ENCODE results near the gene ASB3.

Gene ASB3

DNA sequence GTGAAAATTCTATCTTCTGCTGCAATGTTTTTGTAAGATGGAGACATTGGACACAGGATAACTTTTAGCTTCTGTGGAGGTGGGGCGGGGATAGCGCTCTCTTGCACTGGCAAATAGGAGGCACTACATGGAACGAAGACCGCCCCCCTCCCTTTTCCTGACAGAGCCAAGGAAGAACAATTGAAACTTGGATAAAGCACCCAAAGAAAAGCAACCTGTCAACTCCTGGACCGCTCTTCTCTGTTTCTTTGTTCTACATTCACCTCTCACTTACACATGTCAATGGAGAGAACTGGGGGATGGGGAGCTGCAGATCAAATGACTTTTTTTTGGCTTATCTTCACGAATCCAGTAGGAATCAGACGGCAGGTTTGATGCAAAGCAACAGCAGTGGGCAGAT, 145.5 kb downstream of the ASB3 start:
- DNase-seq: no peak

DNA sequence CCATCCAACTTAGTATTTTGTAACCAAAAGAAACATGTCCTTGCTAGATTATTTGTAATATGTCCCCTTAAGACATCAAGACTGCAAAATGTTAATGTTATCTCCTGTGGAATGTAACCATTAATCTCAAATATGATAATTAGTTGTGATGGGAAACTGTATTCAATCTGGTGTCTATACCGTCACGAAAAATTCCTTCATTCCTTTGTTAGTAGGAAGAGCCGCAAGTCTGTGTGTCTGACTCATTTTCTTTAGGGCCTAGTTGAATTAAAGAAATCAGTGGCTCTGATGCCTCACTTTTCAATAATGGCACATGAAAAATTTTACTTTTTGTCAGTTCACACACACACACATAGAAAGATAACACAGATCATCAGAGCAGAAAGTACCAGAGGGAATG, 146.3 kb downstream of the ASB3 start:
- no peak for DNase-seq

DNA sequence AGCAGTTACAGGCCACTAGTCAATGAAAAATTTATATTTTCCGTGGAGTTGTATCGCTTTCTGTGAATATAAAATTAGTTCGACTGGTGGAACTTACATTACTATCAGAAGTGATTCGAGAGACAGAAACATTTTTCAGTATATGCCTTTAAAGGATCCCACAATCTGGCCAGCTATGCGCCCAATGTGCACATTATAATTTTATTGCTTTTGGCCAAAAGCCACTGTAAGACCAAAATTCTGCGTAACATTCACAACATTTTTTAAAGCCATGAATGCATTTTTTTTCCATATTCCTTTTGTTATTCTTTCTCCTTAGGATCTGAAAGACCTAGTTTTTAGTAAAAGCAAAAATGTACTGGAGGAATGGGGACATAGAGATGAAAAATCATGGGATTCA, 150.2 kb downstream of the ASB3 start:
- no peak for DNase-seq

DNA sequence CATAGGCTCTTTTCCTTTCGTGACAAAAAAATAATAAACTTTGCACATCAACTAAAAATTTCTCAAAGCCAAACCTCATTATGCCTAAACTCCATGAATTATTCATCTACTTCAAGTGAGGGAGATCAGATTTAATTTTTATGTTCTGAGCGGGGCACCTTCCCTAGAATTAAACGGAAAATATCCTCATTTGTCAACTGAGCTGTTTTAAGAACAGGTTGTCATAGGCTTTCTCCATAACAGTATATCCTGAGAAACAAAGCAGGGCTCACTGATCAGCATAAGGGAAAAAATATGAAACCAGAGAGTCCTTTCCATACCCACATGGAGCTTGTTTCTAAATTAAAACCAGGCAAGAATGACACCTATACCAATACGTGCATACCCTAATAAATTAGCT, 150.6 kb downstream of the ASB3 start:
- no peak for DNase-seq

DNA sequence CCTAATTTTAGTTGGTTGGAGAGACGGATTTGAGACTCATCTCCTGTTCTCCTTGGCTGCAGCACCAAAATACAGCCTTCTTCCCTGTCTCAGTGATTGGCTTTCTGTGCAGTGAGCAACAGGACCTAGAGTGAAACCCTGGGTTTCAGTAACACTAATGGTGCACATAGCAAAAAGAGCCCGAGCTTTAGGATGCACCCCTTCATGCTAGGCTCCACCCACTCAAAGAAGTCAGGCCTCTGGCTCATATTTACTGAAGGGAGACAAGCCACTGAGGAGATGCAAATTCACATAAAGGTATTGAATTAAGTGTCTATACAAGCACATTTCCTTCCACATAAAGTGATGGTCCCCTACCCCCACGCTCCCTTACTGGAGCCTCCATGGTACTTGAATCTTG, 151.1 kb downstream of the ASB3 start:
- DNase-seq: no peak

DNA sequence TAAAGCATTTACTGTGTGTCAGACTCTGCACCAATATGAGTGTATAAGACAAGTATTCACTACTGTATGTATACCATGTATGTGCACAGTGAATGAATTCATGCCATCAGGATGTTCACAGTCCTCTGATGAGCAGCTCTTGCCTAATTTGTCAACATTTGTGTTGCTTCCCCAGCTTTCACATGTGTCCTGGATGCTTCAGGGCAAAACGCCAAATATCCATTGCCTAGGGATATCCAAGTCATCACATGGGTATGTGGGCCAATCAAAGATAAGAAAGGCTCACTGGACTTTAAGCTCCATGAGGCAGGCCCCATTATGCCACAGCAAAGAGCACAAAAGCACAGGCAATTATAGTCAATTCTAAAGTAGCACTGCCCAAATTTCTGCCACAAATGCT, 153.3 kb downstream of the ASB3 start:
- no peak for DNase-seq

DNA sequence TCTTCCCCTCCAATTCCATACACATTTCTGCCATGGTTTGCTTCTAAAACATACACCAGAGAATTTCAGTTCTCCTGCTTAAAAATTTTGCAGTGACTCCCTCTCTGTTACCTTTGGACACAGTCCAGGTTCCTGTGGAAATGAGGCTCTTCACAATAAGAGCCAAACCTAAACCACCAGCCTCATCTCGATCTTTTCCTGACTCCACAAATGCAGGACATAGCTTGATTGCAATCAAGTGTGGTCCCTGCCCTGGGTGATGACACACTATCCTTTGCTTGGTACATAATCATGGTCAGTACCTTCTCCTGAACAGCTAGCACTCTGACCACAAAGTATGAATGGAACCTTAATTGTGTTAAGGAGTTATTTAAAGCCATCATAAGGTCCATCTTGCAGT, 154.0 kb downstream of the ASB3 start:
- no peak for DNase-seq

DNA sequence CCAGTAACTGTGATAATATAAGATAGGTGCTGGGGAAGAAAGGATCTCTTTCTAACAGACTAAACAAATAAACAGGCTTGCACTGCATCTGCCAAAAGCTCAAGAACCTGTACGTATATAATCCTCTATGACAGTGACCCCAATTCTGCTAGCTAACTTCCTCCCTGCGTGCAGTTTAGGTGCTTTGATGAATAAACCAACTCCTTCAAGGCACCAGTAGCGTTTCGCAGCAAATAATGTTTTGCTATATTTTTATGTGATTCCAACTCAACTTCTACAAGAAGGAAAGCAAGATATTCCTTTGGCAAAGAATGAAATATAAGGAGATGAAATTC, 154.7 kb downstream of the ASB3 start:
- no peak for DNase-seq

DNA sequence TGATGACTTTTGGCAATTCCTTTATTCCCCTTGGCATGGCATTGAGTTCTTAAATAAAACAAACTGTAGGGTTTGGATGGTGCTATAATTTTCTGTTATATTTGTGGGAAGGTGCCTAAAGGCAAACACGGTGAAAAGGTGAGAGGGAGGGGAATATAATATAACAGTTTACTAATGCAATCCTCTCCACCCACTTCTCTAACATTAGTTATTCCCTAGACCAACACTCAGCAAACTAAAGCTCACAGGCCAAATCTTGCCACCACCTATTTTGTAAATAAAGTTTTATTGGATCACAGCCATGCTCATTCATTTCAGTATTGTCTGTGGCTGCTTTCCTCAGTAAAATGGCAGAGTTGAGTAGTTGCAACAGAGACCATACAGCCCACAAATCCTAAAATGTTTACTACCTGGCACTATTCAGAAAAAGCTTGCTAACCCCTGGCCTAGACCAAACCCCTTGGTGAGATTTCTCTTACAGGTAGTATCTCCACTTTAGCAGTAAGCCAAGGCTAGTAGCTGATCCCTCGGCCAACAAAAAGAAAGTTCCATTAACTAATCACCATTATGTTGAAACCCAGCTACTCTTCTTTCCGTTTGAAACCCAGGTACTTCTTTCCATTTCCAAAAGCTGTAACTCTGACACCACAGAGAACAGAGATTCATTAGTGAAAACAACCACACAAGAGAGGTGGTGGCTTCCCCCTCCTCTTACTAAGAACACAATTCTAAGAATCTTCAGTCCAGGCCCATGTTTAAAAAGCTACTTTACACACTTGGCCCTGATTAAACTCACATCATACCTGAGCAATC, 155.2 kb downstream of the ASB3 start:
- no peak for DNase-seq

DNA sequence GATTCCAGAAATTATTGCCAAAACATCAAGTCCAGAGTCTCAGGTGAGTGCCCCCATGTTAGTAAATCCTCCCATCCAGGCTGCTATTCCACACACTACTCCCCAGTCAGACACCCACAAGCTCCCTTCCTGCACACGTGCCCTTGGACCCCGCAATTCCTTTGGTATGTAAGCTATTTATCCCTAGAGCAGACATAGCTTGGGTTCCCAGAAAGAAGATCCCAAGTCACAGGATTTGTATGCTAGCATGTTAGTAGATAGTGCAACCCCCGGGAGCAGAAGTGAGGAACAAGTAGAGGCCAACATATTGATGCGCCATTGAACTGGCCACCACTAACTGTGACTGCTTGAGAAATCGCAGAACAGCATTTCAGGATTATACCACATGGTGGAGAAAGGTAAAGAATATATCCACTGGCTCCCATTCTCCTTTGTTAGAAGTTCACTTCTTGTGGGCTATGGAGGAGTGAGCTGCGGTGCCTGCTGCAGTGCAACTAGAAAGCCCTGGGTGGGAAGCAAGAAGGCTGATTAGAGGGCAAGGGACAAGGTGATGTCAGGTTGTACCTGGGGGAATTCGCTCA, 156.6 kb downstream of the ASB3 start:
- DNase-seq: no peak

DNA sequence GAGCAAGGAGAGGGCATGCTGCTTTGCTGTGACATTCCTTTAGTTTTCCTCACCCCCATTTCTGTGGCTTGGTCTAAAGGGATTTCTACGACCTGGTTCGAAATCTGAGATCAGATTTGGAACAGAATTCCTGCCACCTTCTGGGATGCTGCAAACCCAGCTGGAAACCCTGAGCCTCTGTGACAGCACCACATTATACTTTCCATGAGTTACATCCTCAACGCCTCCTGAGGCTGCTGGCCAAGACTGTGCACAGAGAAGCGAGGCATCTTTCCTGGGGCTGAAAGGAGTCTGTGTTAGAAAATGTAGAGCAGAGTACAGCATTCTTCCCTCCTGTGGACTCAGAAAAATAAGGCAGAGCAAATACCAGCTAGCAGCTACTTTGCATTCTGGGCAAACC, 157.3 kb downstream of the ASB3 start:
- DNase-seq: no peak

DNA sequence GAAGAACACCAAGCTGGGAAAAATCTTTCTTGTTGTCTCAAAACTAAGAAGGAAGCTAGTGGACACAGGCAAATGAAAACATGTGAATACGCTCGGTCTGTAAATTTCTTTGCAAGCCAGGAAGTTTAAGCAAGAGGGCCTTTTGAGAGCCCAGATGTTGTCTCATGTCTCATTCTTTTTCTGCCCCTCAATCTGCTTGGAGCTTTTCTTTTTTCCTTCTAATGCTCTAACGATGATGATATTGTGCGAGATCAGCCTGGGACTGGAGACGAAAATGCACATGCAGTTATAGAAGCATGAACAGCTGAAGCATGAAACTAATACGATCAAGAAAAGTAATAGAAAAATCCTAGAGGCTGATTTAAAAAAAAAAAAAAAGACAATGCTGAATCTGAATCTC, 157.8 kb downstream of the ASB3 start:
- DNase-seq: no peak

DNA sequence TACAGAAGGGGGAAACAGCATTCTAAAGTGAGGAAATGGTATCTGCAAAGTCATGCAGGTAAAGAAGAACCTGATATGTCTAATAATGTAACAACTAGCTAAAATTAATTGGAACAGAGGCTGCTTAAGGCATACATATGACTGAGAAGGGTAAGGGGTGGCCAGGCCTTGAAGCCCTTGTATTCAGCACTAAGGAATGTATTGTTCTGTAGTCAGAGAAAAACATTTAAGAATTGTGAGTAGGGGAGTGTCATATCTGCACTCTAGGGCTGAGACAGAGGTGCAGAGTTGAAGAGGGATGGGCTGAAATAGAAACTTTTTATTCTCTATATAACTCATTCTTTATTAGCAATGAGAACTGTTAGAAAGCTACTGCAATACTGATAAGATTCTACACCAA, 164.6 kb downstream of the ASB3 start:
- no peak for DNase-seq

DNA sequence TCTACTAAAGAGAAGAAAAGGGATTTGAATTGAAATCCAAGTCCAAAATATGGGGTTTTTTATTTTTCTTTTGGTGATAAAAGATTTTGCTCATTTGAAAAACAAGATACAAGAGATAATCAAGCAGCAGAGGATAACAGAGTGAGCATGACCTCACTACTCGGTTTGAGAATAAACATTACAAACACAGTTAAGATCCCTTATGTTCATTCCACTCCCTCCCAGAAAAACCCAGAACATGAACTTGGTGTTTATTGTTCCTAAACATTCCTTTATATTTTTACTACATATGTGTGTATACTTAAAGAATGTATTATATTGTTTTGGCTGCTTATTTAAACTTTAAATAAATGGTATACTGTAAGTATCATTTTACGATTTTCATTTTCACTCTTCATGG, 165.8 kb downstream of the ASB3 start:
- DNase-seq: no peak

All from AML-193 (cell line).